HG03060 (cell line): ENCODE measurements around the gene PSMD4.
"Not testable (repeated sequence)": the region's sequence is repeated elsewhere in the genome, so short reads cannot be mapped to it uniquely, and the experiment has no call there.

Source experiments
- ATAC-seq: cut with Tn5 transposase; IDR thresholded peaks from one replicate; pipeline ENCODE4 v1.9.1; 2021; ENCODE audit warnings: low read depth, moderate number of reproducible peaks; ENCODE audit not compliant: unreplicated experiment

Gene PSMD4

DNA sequence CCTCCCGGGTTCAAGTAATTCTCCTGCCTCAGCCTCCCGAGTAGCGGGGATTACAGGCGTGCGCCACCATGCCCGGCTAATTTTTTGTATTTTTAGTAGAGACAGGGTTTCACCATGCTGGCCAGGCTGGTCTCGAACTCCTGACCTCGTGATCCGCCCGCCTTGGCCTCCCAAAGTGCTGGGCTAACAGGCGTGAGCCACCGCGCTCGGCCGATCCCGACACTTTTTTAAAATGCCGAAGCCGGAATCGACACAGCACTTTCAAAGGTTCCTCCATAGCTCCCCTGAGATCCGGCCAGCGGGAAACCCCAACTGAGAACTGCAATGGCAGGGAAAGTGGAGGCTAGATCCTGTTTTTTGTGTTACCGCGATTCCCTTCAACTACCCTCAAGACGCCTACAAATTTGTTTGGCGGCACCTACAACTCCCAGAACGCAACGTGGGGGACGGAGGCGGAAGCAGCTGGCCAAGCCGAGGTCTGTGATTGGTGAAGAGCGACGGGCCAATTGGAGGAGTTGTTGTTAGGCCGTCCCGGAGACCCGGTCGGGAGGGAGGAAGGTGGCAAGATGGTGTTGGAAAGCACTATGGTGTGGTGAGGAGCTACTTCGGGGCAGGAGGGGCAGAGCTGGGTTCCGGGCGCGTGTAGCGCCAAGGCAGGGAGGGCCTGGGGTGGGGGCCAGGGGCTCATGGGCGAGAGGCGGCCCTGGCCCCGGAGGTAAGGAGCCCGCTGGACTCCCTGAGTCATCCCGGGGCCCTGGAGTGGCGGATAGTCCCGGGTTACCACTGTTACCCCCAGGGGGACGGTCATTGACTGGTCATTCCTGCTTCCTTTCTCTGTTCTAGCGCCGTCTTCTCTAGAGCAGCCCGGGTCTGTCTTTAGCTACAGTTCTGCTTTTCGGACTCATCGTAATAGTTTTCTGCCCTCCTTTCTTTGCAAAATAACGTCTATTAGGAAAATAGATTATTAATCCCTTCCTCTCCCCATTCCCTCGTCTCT, at the start of gene PSMD4:
TSS of gene PSMD4 (plus strand) at position 518 of the 997 bp plus-strand sequence. CDS start at position 567, 49 bp downstream.
- peak; percentile 66 for ATAC-seq

DNA sequence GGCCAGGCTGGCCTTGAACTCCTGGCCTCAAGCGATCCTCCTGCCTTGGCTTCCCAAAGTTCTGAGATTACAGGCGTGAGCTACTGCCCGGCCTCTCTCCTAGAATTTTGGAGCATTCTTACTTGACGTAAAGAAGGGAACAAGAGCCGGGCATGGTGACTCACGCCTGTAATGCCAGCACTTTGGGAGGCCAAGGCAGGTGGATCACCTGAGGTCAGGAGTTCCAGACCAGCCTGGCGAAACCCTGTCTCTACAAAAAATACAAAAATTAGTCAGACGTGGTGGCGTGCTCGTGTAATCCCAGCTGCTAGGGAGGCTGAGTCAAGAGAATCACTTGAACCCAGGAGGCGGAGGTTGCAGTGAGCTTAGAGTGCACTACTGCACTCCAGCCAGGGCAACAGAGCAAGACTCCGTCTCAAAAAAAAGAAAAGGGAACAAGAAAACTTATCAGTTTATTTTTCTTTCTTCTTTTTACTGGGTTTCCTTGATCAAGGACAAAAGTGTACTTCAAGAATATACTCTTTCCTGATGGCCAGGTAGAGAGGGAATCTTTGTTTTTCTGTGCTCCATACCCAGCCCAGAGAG, 49.1 kb upstream of the PSMD4 start:
- not testable (repeated sequence) for ATAC-seq

DNA sequence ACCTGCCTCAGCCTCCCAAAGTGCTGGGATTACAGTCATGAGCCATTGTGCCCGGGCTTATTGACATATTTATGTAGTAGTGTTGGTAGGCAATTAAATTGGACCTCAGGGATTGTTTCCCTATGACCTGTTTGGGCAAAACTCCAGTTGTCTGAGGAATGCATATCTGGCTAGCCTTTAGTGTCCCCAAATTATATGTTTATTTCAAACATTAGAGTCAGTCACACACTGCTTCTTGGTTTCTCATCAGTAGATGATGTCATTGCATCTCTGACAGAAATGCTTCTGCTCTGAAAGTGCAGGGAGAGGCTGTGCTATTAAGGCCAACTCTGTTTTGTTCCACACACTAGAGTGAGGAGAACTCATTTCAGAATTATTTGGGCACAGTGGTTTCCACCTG, 43.7 kb upstream of the PSMD4 start:
- ATAC-seq = no peak

DNA sequence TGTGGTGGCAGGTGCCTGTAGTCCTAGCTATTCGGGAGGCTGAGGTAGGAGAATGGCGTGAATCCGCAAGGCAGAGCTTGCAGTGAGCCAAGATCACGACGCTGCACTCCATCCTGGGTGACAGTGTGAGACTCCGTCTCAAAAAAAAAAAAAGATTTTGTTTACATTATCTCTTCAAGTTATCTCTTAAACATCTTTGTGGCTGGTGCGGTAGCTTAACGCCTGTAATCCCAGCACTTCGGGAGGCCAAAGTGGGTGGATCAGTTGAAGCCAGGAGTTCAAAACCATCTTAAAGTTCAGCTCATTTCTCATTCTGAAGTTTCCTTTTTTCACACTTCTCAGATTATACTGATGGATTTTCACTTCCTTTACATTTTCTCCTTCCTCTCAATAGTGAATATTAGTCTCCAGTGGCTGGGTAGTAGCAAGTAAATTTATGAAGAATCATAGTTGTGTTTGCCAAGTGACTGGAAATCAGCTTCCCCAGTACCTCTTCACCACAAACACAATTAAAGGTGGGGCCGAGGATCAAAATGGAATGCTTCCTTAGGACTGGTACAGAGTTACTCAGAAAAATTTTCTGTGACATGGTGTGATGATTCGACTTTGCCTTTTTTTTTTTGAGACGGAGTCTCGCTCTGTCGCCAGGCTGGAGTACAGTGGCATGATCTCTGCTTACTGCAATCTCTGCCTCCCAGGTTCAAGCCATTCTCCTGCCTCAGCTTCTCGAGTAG, 42.4 kb upstream of the PSMD4 start:
- ATAC-seq = no peak

DNA sequence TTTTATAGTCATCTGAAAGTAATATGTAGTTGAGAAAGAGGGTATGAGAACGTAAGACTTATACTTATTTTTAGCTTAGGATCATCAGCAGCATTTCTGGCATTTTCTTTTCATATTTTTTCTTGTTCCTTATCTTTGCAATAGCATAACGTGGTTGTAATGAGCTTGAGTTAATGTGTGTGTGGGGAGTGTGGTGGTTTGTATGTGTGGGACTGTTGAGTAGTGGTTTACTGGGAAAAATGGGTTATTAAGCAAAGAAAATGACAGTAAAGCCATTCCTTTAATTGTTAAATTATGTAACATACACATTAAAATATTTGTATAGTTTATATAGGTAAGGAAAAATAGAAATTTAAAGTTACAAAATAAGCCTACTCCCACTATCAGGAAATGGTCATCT, 41.0 kb upstream of the PSMD4 start:
- no peak for ATAC-seq

DNA sequence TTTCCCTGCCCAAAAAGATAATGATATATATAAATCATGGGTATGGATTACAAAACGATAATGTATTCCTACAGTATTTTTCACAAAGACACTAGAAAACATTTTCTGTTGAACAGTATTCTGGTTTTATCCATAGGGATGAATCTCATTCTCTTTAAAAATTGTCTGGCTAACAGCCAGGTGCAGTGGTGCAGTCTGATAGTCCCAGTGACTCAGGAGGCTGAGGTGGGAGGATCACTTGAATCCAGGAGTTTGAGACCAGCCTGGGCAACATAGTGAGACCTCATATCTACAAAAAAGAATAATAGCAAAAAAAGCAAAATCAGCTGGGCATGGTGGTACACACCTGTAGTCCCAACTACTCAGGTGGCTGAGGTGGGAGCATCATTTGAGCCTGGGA, 32.9 kb upstream of the PSMD4 start:
- ATAC-seq = no peak

DNA sequence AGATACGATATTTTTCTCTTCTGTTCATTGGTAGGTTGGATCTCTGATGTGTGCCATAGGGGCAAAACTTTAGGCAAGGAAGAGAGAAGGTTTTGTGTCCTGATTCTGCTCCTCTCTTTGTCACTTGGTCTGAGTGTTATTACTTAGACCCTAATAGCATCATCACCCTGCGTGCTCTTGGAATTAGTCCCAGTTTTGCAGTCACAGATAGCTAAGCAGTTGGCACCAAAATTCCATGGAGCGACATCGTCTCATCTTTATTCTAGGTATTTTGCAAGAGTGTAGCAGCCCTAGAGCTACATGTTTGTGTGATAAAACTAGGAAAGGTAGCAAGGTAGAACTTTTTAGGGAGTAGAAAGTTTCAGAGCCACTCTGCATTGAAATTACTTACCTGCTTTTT, 32.4 kb upstream of the PSMD4 start:
- no peak for ATAC-seq

DNA sequence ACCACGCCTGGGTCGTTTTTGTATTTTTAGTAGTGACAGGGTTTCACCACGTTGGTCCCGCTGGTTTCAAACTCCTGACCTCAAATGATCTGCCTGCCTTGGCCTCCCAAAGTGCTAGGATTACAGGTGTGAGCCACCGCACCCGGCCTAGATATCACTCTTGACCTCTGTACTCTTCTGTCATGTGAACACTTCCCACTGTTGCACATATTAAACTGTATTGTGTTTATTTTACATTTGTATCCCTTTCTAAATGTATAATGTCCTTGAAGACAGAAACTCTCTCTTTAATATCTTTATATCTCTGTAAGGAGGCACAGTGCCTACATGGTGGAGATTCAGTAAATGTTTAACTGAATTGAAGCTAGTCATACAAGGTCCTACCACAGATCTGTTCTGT, 19.3 kb upstream of the PSMD4 start:
- no peak for ATAC-seq

DNA sequence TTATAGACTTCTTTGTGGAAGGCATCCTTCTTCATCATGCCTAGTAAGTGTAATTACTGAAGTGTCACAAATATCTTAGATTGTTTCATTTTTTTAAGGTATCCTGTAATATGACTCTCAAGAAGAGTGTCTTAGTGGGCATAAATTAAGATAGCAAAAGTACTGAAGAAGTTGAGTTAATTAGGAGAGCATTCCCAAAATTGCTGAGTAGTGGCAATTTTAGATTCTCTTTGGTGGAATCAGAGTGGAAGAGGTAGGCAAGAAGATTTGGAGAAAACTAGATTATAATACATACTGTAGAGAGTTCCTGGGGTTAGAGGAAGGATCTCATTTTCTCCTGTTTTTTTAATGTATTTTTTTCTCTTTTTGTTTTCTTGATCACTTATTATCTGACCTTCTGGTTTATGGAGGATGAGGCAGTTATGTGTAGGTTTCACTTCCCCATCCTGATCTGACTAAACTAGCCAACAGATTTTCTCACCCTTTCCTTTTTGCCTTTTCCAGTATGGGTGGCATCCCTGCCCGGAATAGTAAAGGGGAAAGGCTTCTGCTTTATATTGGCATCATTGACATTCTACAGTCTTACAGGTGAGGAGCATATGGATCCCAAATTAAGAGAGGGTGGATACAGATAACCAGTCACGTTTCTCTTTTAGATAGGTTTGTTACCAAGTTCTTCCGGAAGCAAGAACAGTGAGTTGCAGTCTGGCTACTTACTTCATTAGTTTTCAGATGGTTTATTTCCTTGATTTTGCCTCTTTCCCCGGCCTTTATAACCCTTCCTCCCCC, 16.7 kb upstream of the PSMD4 start:
- ATAC-seq = no peak

DNA sequence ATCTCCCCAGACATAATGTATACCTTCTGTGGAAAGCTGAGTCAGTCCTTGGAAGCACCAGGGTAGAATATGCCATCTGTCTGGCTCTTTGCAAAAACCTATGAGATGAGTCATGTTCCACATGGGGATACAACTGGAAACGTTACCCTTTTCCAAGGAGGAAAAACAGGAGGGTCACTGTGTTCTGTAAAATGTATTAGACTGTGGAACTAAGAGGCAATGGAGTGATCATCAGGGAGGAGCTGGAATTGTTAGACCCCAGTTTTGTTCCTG, 16.1 kb upstream of the PSMD4 start:
- no peak for ATAC-seq

DNA sequence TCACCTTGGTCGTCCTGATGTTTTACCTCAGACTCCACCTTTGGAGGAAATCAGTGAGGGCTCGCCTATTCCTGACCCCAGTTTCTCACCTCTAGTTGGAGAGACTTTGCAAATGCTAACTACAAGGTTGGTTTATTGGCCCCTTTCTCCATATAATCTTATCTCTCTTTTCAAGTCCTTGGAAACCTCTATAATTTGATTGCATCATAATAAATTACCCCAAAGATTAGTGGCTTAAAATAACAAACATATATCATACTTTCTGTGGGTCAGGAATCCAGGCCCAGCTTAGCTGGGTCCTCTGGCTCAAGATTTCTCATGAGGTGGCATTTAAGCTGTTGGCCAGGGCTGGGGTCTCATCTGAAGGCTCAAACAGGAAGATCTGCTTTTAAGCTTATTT, 12.1 kb upstream of the PSMD4 start:
- no peak for ATAC-seq

DNA sequence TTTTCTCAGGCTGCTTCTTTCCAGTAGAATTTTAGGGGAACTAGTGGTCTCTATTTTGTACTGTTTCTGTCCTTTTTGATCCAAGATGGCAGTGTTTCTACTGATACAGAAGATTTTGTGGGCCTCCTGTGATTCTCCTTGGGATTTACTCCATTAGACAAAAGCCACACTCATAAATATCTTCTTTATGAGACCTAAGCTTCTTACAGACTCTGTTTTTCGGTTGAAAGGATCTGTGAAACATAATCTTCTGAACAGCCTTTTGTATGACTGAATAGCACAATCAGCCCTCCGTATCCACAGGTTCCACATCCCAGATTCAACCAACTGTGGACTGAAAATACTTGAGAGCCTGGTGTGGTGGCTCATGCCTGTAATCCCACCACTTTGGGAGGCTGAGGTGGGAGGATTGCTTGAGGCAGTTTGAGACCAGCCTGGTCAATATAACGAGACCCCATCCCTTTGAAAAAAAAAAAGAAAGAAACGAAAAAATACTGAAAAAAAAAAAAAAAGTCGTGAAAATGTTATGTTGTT, 10.8 kb upstream of the PSMD4 start:
- ATAC-seq = no peak

DNA sequence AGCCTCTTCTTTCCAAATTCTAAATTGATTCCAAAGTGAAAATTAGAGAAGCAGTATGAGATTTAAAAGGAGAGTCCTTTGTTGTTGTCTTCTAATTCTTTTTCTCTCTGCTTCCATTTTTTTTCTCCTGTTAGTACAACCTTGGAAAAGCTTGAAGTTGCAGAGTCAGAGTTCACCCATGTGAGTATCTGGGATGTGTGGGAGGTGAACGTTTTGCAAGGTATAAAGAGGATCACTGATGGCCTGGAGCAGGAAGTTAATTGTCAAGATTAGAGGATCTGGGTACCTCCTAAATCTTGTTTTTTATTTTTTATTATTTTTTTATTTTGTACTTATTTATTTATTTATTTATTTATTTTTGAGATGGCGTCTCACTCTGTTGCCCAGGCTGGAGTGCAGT, 7.7 kb upstream of the PSMD4 start:
- ATAC-seq = no peak

DNA sequence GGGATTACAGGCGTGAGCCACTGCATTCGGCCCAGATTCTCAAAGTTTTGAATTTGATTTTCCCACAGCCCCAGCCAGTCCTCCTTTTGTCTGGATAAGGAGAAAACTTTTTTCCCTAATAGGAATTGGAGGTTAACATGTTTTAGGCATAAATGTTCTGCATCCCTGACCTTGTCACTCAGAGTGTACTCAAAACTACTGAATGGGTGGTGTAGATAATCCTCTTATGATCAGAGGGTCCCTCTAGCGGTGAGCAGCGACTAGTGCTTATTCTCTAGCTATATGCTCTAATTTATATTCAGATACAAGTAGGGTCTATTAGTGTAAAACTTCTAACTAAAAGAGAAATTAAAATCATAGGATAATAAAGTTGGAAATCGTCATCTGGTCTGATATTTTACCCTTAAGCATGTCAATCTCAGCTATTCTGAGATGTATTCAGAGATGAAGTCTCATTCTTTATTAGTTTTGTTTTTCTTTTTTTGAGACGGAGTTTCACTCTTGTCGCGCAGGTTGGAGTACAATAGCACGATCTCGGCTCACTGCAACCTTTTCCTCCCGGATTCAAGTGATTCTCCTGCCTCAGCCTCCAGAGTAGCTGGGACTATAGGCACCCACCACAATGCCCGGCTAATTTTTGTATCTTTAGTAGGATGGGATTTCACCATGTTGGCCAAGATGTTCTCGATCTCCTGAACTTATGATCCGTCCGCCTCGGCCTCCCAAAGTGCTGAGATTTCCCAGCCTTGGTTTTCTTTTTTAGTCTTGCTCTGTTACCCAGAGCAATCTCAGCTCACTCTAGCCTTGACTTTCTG, 2.7 kb upstream of the PSMD4 start:
- no peak for ATAC-seq

DNA sequence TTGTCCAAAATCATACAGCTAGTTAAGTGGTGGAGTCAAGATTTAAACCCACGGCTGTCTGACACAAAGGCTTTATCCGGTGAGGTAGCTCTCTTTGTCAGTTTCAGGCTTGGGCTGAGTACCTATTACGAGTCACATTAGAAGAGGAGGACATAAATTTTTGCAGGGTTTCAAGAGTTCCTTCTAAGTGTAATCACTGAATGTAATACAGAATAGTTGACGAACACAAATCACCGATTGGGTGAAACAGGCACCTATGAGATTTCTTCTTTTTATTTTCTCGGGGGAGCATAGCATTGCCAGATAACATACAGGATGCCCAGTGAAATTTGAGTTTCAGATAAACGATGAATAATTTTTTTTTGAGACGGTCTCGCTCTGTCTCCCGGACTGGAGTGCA, 847 bp downstream of the PSMD4 start:
- no peak for ATAC-seq

DNA sequence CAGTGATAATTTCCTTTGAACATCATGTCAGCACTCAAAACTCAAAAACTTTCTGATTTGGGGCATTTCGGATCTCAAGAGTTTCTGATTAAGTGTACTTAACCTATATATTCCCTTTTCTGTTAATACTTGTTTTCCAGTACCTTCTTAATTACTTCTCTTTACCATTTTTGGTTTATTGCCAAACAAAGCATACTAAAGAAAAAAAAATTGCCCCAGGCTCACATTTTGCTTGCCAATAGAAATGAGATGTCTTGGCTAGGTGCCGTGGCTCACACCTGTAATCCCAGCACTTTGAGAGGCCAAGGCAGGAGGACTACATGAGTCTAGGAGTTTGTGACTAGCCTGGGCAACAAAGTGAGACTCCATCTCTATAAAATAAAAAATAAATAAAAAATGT, 4.8 kb downstream of the PSMD4 start:
- no peak for ATAC-seq

DNA sequence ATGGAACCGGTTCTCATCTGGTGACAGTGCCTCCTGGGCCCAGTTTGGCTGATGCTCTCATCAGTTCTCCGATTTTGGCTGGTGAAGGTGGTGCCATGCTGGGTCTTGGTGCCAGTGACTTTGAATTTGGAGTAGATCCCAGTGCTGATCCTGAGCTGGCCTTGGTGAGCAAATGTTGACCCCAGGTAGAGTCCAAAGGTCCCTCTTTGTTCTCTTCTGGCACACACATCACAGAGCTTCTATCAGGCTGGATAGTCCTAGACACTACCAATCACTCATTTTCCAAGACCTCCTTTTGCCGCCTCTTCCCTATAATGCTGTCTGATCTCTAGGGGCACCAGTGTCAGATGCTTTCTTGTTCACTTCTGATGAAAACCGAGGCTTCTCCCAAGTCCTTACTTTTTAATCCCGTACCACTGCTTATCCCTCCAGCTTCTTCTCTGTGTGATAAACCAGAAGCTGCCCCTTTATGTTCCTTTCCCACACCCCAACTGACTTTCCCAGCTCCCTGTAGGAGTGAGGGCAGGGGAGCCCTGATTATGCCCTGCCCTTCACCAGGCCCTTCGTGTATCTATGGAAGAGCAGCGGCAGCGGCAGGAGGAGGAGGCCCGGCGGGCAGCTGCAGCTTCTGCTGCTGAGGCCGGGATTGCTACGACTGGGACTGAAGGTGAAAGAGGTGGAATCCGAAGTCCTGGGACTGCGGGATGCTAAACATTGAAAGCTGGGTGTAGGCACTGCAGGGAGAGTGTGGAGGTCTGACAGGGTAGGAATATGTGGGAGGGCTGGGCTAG, 11.1 kb downstream of the PSMD4 start:
- ATAC-seq = no peak

DNA sequence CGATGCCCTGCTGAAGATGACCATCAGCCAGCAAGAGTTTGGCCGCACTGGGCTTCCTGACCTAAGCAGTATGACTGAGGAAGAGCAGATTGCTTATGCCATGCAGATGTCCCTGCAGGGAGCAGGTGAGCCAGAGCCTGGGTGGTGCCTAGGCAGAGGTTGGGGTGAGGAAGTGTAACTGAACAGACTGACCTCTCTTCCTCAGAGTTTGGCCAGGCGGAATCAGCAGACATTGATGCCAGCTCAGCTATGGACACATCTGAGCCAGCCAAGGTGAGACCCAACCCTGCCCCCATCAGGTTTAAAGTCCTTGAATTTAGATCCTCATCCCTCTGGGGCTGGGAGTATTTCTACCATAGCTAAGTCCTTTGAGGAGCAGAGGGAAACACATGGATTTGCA, 11.8 kb downstream of the PSMD4 start:
- no peak for ATAC-seq

DNA sequence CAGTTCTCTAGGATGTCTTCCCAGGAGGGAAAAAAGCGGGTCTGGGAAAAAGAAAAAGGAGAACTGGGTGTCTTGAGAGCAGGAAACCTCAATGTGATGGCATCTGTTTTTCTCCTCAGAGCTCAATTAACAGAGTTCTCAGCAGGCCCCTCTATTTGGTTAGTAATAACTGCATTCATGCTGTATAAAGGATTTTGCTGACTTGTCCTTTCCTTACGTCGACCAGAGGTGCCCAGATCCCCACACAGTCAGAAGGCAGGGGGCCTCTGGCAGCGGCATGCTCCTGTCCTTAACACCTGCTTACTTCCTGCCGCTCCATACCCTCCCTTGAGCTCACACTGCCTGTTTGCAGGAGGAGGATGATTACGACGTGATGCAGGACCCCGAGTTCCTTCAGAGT, 12.3 kb downstream of the PSMD4 start:
- no peak for ATAC-seq
